Measurements from ENCODE around the gene FMNL2.
A peak's percentile ranks its signal among the peaks of the same experiment; 100 is the strongest.

The FMNL2 gene

GRCh38 chr2:152406119-152406835 lies 71.3 kb downstream of the FMNL2 start:
- no peak for DNase-seq

- no peak for DNase-seq
Observed at GRCh38 chr2:152406836-152407161, 71.8 kb downstream of the FMNL2 start.

GRCh38 chr2:152407204-152407721 lies 72.3 kb downstream of the FMNL2 start:
- peak; percentile 43 for DNase-seq

- DNase-seq, result no peak
Observed at GRCh38 chr2:152407806-152408205, 72.8 kb downstream of the FMNL2 start.

- DNase-seq, result no peak
Observed at GRCh38 chr2:152408254-152408653, 73.3 kb downstream of the FMNL2 start.

- DNase-seq, result no peak
Observed at GRCh38 chr2:152409386-152410164, 74.6 kb downstream of the FMNL2 start.

GRCh38 chr2:152410165-152410597 lies 75.2 kb downstream of the FMNL2 start:
- DNase-seq, result no peak

- DNase-seq, result no peak
Observed at GRCh38 chr2:152411154-152411553, 76.2 kb downstream of the FMNL2 start.

GRCh38 chr2:152413228-152414030 lies 78.5 kb downstream of the FMNL2 start:
- no peak for DNase-seq

GRCh38 chr2:152415231-152415642 lies 80.3 kb downstream of the FMNL2 start:
- DNase-seq, result no peak

- DNase-seq, result no peak
Observed at GRCh38 chr2:152415796-152416195, 80.8 kb downstream of the FMNL2 start.

GRCh38 chr2:152418688-152419087 lies 83.7 kb downstream of the FMNL2 start:
- DNase-seq, result no peak

- DNase-seq, result no peak
Observed at GRCh38 chr2:152419944-152420343, 85.0 kb downstream of the FMNL2 start.

- no peak for DNase-seq
Observed at GRCh38 chr2:152420363-152420762, 85.4 kb downstream of the FMNL2 start.

GRCh38 chr2:152420936-152421335 lies 86.0 kb downstream of the FMNL2 start:
- no peak for DNase-seq

- DNase-seq, result no peak
Observed at GRCh38 chr2:152421521-152422370, 86.8 kb downstream of the FMNL2 start.

GRCh38 chr2:152423684-152424083 lies 88.7 kb downstream of the FMNL2 start:
- no peak for DNase-seq

GRCh38 chr2:152425765-152426727 lies 91.1 kb downstream of the FMNL2 start:
- no peak for DNase-seq

- DNase-seq, result no peak
Observed at GRCh38 chr2:152426801-152427200, 91.8 kb downstream of the FMNL2 start.

GRCh38 chr2:152427902-152428301 lies 92.9 kb downstream of the FMNL2 start:
- DNase-seq, result no peak
